Mucosa of rectum (tissue), 2 donors: ENCODE results near the gene PIR.

Source experiments
- H3K27ac ChIP-seq, 2 donors: one replicate each; pipeline ENCODE4 v1.7.0; 2013; ENCODE audit warnings: inconsistent platforms in 2 of 2, low read depth in 2 of 2, low read length in 2 of 2
- H3K27me3 ChIP-seq, 2 donors: one replicate each; pipeline ENCODE4 v1.7.0; 2013; ENCODE audit warnings: low read length in 2 of 2; ENCODE audit not compliant: control insufficient read depth in 2 of 2, insufficient read depth in 2 of 2
- H3K36me3 ChIP-seq, 2 donors: one replicate each; pipeline ENCODE4 v1.7.0; 2013; ENCODE audit warnings: low read length in 2 of 2; ENCODE audit not compliant: control insufficient read depth in 2 of 2, insufficient read depth in 2 of 2
- H3K4me1 ChIP-seq, 2 donors: one replicate each; pipeline ENCODE4 v1.7.0; 2013; ENCODE audit warnings: low read length in 2 of 2, mild to moderate bottlenecking in 1 of 2; ENCODE audit not compliant: control insufficient read depth in 2 of 2, insufficient read depth in 2 of 2
- H3K4me3 ChIP-seq, 2 donors: one replicate each; pipeline ENCODE4 v1.7.0; 2013; ENCODE audit warnings: low read length in 2 of 2
- H3K9ac ChIP-seq, 2 donors: one replicate each; pipeline ENCODE4 v1.7.0; 2013; ENCODE audit warnings: low read length in 2 of 2, low read depth in 1 of 2, mild to moderate bottlenecking in 1 of 2
- H3K9me3 ChIP-seq, 2 donors: one replicate each; pipeline ENCODE4 v1.7.0; 2013; ENCODE audit warnings: low read length in 2 of 2; ENCODE audit not compliant: control insufficient read depth in 2 of 2
- donor health status: healthy.
- donor health status: Normal muscosa, but diverticular disease.

PIR gene

DNA sequence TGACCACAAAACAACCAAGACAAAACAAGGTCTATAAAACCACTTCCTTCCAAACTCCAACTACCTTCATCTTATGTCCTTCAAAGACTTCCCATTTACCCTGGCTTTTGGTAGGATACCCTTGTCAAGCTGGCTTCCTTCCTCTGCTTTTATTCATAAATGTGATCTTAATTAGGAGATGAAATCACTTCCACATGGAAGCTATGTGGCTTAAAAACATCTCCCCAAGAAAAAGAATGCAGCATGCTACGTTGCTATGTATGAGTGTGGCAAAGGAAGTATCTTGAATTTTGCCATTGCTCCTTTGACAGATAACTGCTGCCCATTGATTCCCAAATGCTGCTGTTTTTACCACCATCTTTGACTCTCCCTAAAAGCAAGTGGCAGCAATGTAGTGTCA is 62.5 kb downstream of the PIR start:
- no peak overlapping the region for H3K4me3 ChIP-seq
- H3K9me3 ChIP-seq: no peaks in the 10 kb centered on the region
- H3K27me3 ChIP-seq: peaks cover 0 to 7% of the 10 kb centered on the region in 2 donors
- H3K36me3 ChIP-seq: no peaks in the 10 kb centered on the region
- H3K4me1 ChIP-seq: no peaks in the 10 kb centered on the region
- H3K9ac ChIP-seq: no peak overlapping the region
- H3K27ac ChIP-seq: no peak overlapping the region

DNA sequence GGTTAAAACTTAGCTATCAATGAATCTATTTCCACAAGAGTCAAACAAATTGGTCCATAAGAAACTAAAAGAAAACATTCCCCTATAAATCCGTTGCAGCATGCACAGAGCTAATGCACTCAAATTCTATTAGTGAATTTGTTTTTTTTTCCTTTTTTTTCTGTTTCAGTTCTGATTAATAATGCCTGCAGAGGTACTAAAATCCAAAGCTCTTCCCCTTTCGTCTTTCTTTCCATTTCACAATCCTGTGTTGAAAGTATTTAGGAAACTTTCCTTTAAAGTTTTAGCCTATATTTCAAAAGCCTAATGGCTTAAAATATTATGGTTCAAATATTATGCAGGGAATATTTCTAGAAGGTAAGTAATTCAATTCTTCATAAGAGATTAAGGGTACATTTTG is 63.1 kb downstream of the PIR start:
- no peak overlapping the region for H3K4me3 ChIP-seq
- no peaks in the 10 kb centered on the region for H3K9me3 ChIP-seq
- H3K27ac ChIP-seq: no peak overlapping the region
- H3K36me3 ChIP-seq: no peaks in the 10 kb centered on the region
- H3K4me1 ChIP-seq: no peaks in the 10 kb centered on the region
- peaks cover 0 to 7% of the 10 kb centered on the region in 2 donors for H3K27me3 ChIP-seq
- no peak overlapping the region for H3K9ac ChIP-seq

DNA sequence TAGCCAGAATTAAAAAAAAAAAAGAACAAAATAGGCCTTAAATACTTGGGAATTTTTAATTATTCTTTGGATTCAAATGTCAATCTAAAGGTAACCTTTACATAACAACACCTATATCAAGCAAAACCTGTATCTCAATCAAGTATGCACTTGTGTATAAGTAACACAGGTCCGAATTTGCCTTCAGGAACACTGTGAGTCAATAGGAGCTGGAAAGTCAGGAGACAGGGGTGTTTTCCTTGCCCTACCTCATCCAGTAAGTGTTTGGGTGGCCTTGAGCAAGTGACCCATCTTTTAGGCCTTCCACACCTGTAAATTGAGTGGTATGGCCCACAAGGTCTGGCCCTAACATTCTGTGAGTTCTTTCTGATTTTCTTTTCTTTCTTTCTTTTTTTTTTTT is 68.1 kb downstream of the PIR start:
- Histone ChIP-seq H3K4me1 (no peaks in the 10 kb centered on the region), H3K4me3 (no peak overlapping the region), H3K27ac (no peak overlapping the region), H3K9me3 (no peaks in the 10 kb centered on the region), H3K36me3 (no peaks in the 10 kb centered on the region), H3K27me3 (no peaks in the 10 kb centered on the region), H3K9ac (no peak overlapping the region)

DNA sequence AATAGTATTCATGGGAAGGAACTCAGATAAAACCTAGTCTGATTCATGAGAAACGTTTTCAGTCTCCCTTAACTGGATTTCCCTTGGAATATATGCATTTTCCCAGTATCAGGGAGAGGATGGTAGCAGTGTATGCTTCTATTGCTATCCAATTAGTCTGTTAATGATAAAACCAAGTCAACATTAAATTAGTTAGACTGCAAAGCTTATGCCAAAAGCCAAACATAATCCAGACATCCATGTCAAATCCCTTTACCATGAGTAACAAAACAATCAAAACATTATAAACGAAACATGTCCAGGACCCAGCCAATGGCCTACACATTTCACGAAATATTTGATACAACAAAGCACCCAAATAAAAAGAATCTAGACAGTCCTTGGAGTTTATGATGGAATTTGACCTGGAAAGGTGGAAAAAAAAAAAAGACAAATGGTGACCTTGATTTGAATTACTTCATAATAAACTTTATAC is 74.4 kb downstream of the PIR start:
- Histone ChIP-seq H3K9me3 (peaks cover 0 to 2% of the 10 kb centered on the region in 2 donors), H3K4me1 (no peaks in the 10 kb centered on the region), H3K9ac (no peak overlapping the region), H3K36me3 (no peaks in the 10 kb centered on the region), H3K27ac (no peak overlapping the region), H3K27me3 (peaks cover 2 to 3% of the 10 kb centered on the region in 2 donors), H3K4me3 (no peak overlapping the region)

GRCh38 chrX:15418041-15418706 is 75.0 kb downstream of the PIR start:
- Histone ChIP-seq H3K9me3 (peaks cover 0 to 2% of the 10 kb centered on the region in 2 donors), H3K27me3 (peaks cover 3 to 5% of the 10 kb centered on the region in 2 donors), H3K9ac (no peak overlapping the region), H3K4me1 (no peaks in the 10 kb centered on the region), H3K27ac (no peak overlapping the region), H3K4me3 (no peak overlapping the region), H3K36me3 (no peaks in the 10 kb centered on the region)

DNA sequence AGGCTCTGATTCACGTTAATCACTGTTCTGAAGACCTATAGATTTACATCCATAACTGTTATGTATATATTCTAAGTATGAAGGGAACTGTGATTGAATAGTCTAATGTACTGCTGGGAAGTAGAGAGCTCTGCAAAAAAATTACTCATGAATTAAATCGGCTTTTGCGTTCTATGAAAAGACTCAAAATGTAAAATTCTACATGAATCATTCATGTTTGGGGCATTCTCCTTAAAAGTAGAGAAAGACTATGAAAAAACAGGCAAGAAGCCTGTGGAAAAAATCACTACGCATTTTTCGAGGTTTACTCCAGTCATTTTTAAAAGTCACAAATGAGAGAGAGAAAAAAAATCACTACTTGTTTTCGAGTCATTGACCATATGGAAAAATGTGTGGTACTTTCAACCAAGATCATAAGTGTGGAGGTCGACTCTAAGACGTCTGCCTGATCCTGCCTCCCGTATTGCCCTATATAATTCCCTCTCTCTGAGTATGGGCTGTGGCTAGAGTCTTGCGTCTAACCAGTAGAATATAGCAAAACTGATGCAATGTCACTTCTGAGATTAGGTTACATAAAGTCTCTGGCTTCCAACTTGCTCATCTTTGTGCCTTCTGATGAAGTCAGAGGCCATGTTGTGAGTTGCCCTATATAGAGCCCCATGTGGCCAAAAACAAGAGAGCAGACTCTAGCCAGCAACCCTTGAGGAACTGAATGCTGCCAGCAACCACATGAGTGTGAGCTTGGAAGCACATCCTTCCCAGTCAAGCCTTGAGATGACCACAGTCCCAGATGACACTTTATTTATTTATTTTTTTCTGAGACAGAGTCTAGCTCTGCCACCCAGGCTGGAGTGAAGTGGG is 76.8 kb downstream of the PIR start:
- Histone ChIP-seq H3K4me1 (no peaks in the 10 kb centered on the region), H3K27me3 (peaks cover 3 to 7% of the 10 kb centered on the region in 2 donors), H3K9ac (no peak overlapping the region), H3K36me3 (no peaks in the 10 kb centered on the region), H3K9me3 (peaks cover 0 to 2% of the 10 kb centered on the region in 2 donors), H3K4me3 (no peak overlapping the region), H3K27ac (no peak overlapping the region)

GRCh38 chrX:15413101-15413500 is 80.0 kb downstream of the PIR start:
- H3K27me3 ChIP-seq: peaks cover 3 to 7% of the 10 kb centered on the region in 2 donors
- H3K4me3 ChIP-seq: no peak overlapping the region
- no peak overlapping the region for H3K9ac ChIP-seq
- H3K9me3 ChIP-seq: peaks cover 0 to 2% of the 10 kb centered on the region in 2 donors
- H3K4me1 ChIP-seq: no peaks in the 10 kb centered on the region
- H3K36me3 ChIP-seq: no peaks in the 10 kb centered on the region
- no peak overlapping the region for H3K27ac ChIP-seq

DNA sequence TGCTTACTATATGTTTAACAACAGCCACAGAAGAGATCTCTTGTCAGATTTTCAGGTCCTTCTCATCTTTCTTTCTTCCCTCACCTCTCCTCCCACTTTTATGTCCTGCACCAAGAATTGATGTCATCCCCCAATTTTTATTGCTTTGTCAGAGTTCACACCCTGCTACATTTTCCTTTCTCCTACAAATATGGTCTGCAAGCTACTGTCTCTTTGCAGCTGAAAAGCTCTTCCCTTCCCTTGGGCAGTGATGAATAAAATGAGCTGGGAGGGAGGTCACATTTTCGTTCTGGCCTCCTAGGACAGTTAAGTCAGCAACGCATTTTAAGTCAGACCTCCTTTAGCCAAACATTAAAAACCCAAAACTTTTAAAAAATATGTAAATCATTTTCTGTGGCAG is 82.2 kb downstream of the PIR start:
- H3K27me3 ChIP-seq: peaks cover 3 to 11% of the 10 kb centered on the region in 2 donors
- no peak overlapping the region for H3K9ac ChIP-seq
- no peaks in the 10 kb centered on the region for H3K4me1 ChIP-seq
- H3K36me3 ChIP-seq: no peaks in the 10 kb centered on the region
- no peak overlapping the region for H3K4me3 ChIP-seq
- no peaks in the 10 kb centered on the region for H3K9me3 ChIP-seq
- no peak overlapping the region for H3K27ac ChIP-seq

DNA sequence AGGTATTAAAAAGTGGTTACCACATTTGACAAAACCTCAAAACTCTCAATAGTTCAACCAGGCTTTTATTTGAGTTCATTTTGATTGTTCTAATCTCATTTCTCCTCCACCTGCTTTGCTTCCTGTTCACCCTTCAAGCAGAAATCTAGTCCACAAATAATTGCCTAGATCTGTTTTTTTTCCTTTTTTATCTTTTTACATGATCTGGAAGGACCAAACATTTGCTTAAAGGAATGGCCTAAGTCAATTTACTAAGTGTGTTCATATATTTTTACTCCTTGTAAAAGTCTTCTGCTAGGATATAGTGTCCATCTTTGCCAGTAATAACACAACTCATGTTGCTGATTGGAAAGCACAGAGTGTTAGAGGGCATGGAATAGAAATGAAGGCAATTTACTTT is 82.7 kb downstream of the PIR start:
- Histone ChIP-seq H3K27ac (no peak overlapping the region), H3K9ac (no peak overlapping the region), H3K4me3 (no peak overlapping the region), H3K9me3 (no peaks in the 10 kb centered on the region), H3K27me3 (peaks cover 3 to 11% of the 10 kb centered on the region in 2 donors), H3K36me3 (no peaks in the 10 kb centered on the region), H3K4me1 (no peaks in the 10 kb centered on the region)

DNA sequence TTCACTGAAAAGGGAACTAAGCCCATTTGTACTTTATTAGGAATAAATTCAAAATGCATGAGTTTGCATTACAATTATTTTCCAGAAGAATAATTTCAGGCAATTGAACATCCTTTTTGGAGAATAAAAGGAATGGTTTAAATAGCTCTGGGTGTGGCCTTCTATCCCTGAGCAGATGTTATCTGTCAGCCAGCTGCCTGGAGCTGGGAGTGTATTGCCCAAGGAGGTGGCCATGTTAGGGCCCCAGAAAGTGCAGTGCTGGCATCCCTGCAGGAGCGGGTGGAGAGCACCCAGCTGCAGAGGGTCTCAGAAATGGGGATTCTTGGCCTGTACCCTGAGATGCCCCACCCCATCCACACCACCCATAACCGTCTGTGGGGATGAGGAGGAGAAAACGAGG is 87.3 kb downstream of the PIR start:
- Histone ChIP-seq H3K4me1 (no peaks in the 10 kb centered on the region), H3K9ac (no peak overlapping the region), H3K27ac (no peak overlapping the region), H3K9me3 (no peaks in the 10 kb centered on the region), H3K36me3 (no peaks in the 10 kb centered on the region), H3K27me3 (peaks cover 0 to 4% of the 10 kb centered on the region in 2 donors), H3K4me3 (no peak overlapping the region)
